GM12878 (cell line): ENCODE measurements around the gene FUT7. TPM values are rescaled to one million over a fixed set of nuclear protein-coding genes. Genes with fewer than 3 reads are reported as not detected.

Experiments
- ASH2L ChIP-seq: fragments of 300-600, 200-600 bp; sonication (generic); IDR thresholded peaks from 2 replicates; pipeline ENCODE4 v1.6.1; 2017; ENCODE audit warnings: low read depth, mild to moderate bottlenecking, borderline replicate concordance
- GATAD2B ChIP-seq: fragments of 450-650 bp; conservative IDR thresholded peaks from 2 replicates; pipeline ENCODE4 v1.6.1; 2017; ENCODE audit warnings: low read depth, mild to moderate bottlenecking, moderate library complexity
- MEF2A ChIP-seq: IDR thresholded peaks from 2 replicates; pipeline ENCODE4 v1.6.1; 2011; ENCODE audit warnings: low read depth, mild to moderate bottlenecking, low read length, moderate library complexity; ENCODE audit not compliant: insufficient read depth
- TCF12 ChIP-seq: IDR thresholded peaks from 2 replicates; pipeline ENCODE4 v1.6.1; 2011; ENCODE audit warnings: low read depth, mild to moderate bottlenecking, low read length
- TCF7 ChIP-seq: IDR thresholded peaks from 2 replicates; pipeline ENCODE4 v1.6.1; 2014; ENCODE audit warnings: antibody characterized with exemption, borderline replicate concordance
- polyA plus RNA-seq, 11 experiments: library from polyadenylated mRNA; depleted of rRNA in 4 of 11; unstranded in 6 of 11; stranded (reverse) in 5 of 11; fragments of >200 nt; fragmentation: Nextera tagmentation in 4 of 11; fragmentation: Illumina TruSeq in 1 of 11; extraction: Ambion mirVana in 4 of 11; extraction: Trizol in 1 of 11; gene quantifications; 1 replicate in 1 of 11; 2 replicates in 10 of 11; pipeline versions ENCODE4 v1.2.1 to v1.2.3, GENCODE V29; 2011 to 2016; ENCODE audit warnings: inconsistent platforms in 2 of 11, missing spikeins in 2 of 11, low read depth in 1 of 11
- total RNA-seq, 4 experiments: library from RNA; depleted of rRNA in 3 of 4; stranded (reverse); fragments of >200 nt in 3 of 4; fragmentation: Illumina TruSeq in 1 of 4; extraction: Trizol in 1 of 4; gene quantifications; 2 replicates each; pipeline versions ENCODE4 v1.2.1 to v1.2.3, GENCODE V29; 2013 to 2021
- TF ChIP-seq, protein P1 (sequence below): fragments of 450-650 bp; IDR thresholded peaks from 2 replicates; pipeline ENCODE4 v1.6.1; 2017; ENCODE audit warnings: mild to moderate bottlenecking, moderate library complexity
- TF ChIP-seq, protein P2 (sequence below): fragments of 450-650 bp; IDR thresholded peaks from 2 replicates; pipeline ENCODE4 v1.6.1; 2016; ENCODE audit warnings: mild to moderate bottlenecking, moderate library complexity, borderline replicate concordance

Gene FUT7
- total and polyA plus RNA-seq, 10 of the 15 experiments (the other 5 are each of a cell fraction or from before 2014, with no cell fraction given), result 0.04 to 0.62 (median 0.20) TPM; not detected in 2

DNA sequence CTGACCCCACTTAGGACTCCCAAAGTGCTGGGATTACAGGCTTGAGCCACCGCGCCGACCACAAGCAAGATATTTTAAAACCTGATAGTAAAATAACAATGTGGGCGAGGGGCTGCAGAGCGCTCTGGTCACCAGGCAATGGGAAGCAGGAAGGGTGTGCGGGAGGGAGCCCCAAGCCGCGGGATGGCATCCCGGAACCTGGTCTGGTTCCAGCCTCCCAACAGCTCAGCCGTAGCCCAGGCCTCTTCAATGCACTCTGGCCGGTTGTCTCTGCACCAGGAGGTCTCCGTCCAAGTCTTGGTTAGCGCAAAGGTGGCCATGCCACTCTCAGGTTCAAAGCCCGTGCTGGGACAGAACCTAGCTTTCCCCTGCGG lies 44.7 kb upstream of the FUT7 start (continued):
- TF ChIP-seq, protein P1, sequence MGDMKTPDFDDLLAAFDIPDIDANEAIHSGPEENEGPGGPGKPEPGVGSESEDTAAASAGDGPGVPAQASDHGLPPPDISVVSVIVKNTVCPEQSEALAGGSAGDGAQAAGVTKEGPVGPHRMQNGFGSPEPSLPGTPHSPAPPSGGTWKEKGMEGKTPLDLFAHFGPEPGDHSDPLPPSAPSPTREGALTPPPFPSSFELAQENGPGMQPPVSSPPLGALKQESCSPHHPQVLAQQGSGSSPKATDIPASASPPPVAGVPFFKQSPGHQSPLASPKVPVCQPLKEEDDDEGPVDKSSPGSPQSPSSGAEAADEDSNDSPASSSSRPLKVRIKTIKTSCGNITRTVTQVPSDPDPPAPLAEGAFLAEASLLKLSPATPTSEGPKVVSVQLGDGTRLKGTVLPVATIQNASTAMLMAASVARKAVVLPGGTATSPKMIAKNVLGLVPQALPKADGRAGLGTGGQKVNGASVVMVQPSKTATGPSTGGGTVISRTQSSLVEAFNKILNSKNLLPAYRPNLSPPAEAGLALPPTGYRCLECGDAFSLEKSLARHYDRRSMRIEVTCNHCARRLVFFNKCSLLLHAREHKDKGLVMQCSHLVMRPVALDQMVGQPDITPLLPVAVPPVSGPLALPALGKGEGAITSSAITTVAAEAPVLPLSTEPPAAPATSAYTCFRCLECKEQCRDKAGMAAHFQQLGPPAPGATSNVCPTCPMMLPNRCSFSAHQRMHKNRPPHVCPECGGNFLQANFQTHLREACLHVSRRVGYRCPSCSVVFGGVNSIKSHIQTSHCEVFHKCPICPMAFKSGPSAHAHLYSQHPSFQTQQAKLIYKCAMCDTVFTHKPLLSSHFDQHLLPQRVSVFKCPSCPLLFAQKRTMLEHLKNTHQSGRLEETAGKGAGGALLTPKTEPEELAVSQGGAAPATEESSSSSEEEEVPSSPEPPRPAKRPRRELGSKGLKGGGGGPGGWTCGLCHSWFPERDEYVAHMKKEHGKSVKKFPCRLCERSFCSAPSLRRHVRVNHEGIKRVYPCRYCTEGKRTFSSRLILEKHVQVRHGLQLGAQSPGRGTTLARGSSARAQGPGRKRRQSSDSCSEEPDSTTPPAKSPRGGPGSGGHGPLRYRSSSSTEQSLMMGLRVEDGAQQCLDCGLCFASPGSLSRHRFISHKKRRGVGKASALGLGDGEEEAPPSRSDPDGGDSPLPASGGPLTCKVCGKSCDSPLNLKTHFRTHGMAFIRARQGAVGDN, result 0 out of 2 replicates have a peak, but pooled peaks have one; percentile 41
- TF ChIP-seq ASH2L, result no peak
- peak; percentile 35; the same call in 1 of the 2 replicates for TF ChIP-seq GATAD2B
- TF ChIP-seq, protein P2, sequence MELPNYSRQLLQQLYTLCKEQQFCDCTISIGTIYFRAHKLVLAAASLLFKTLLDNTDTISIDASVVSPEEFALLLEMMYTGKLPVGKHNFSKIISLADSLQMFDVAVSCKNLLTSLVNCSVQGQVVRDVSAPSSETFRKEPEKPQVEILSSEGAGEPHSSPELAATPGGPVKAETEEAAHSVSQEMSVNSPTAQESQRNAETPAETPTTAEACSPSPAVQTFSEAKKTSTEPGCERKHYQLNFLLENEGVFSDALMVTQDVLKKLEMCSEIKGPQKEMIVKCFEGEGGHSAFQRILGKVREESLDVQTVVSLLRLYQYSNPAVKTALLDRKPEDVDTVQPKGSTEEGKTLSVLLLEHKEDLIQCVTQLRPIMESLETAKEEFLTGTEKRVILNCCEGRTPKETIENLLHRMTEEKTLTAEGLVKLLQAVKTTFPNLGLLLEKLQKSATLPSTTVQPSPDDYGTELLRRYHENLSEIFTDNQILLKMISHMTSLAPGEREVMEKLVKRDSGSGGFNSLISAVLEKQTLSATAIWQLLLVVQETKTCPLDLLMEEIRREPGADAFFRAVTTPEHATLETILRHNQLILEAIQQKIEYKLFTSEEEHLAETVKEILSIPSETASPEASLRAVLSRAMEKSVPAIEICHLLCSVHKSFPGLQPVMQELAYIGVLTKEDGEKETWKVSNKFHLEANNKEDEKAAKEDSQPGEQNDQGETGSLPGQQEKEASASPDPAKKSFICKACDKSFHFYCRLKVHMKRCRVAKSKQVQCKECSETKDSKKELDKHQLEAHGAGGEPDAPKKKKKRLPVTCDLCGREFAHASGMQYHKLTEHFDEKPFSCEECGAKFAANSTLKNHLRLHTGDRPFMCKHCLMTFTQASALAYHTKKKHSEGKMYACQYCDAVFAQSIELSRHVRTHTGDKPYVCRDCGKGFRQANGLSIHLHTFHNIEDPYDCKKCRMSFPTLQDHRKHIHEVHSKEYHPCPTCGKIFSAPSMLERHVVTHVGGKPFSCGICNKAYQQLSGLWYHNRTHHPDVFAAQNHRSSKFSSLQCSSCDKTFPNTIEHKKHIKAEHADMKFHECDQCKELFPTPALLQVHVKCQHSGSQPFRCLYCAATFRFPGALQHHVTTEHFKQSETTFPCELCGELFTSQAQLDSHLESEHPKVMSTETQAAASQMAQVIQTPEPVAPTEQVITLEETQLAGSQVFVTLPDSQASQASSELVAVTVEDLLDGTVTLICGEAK, result no peak; the same call in 1 of the 2 replicates
- TF ChIP-seq MEF2A, result no peak
- no peak for TF ChIP-seq TCF12
- TF ChIP-seq TCF7, result no peak
